Caco-2 (cell line): ENCODE results near the gene RBMX2. TPM values are rescaled to one million over a fixed set of nuclear protein-coding genes. Genes with fewer than 3 reads are reported as not detected.

Experiments used
- BruUV-seq: library from RNA; stranded (reverse); fragments of 400-500 nt; replicated peaks from 2 replicates; lab custom pipeline; 2021; lab: Mats Ljungman, UMichigan
- CTCF ChIA-PET: fragments of 300-600 bp; sonication (Branson Sonifier 250); formaldehyde crosslinking; loops from one replicate; lab custom pipeline; 2022; ENCODE audit warnings: antibody characterized with exemption; lab: Charles Lee
- POLR2A ChIA-PET: fragments of 300-600 bp; sonication (Branson Sonifier 250); formaldehyde crosslinking; loops from one replicate; lab custom pipeline; 2022; ENCODE audit warnings: antibody characterized with exemption; lab: Charles Lee
- DNase-seq, 2 experiments: peaks; one replicate each; pipeline versions ENCODE4 v3.0.0 to v3.0.0-alpha.2; 2020 to 2022
- H3K27me3 ChIP-seq: replicated peaks from 2 replicates; pipeline ENCODE4 v1.6.0; 2011; ENCODE audit warnings: low read length; ENCODE audit not compliant: control insufficient read depth, insufficient read depth
- H3K36me3 ChIP-seq: 2 replicates; pipeline ENCODE4 v1.5.1; 2011; ENCODE audit warnings: low read length; ENCODE audit not compliant: control insufficient read depth, insufficient read depth
- H3K4me1 ChIP-seq: fragments of 250-450 bp; sonication (Bioruptor Pico); 2 replicates; pipeline ENCODE4 v1.5.1; 2020; ENCODE audit warnings: mild to moderate bottlenecking
- H3K4me3 ChIP-seq: 2 replicates; pipeline ENCODE4 v1.5.1; 2011; ENCODE audit warnings: low read depth, mild to moderate bottlenecking, control low read depth, low read length
- H3K9me3 ChIP-seq: fragments of 250-450 bp; sonication (Bioruptor Pico); 2 replicates; pipeline ENCODE4 v1.5.1; 2020; ENCODE audit warnings: mild to moderate bottlenecking, moderate library complexity
- H3K27ac Mint-ChIP-seq: one replicate; pipeline ENCODE4 v1.8.0; 2022; ENCODE audit warnings: mixed read lengths; ENCODE audit not compliant: unreplicated experiment
- H3K27me3 Mint-ChIP-seq: one replicate; pipeline ENCODE4 v1.8.0; 2022; ENCODE audit warnings: mixed read lengths; ENCODE audit not compliant: insufficient read depth, unreplicated experiment
- H3K36me3 Mint-ChIP-seq: one replicate; pipeline ENCODE4 v1.8.0; 2022; ENCODE audit warnings: mild to moderate bottlenecking, mixed read lengths; ENCODE audit not compliant: insufficient read depth, unreplicated experiment
- H3K4me1 Mint-ChIP-seq: one replicate; pipeline ENCODE4 v1.8.0; 2022; ENCODE audit warnings: low read depth, mixed read lengths; ENCODE audit not compliant: unreplicated experiment
- H3K4me3 Mint-ChIP-seq: one replicate; pipeline ENCODE4 v1.8.0; 2022; ENCODE audit warnings: mild to moderate bottlenecking, moderate library complexity, mixed read lengths; ENCODE audit not compliant: unreplicated experiment
- H3K9me3 Mint-ChIP-seq: one replicate; pipeline ENCODE4 v1.8.0; 2022; ENCODE audit warnings: mixed read lengths; ENCODE audit not compliant: unreplicated experiment
- CTCF ChIP-seq, 2 experiments: fragments of 200-600 bp in 1 of 2; IDR thresholded peaks; 1 replicate in 1 of 2; 2 replicates in 1 of 2; pipeline versions ENCODE4 v1.5.1 to v1.8.0; 2011 to 2022; ENCODE audit warnings: antibody characterized with exemption in 1 of 2, control low read depth in 1 of 2, inconsistent platforms in 1 of 2, low read depth in 1 of 2, low read length in 1 of 2, mild to moderate bottlenecking in 1 of 2, moderate library complexity in 1 of 2; ENCODE audit not compliant: insufficient read depth in 1 of 2, severe bottlenecking in 1 of 2, unreplicated experiment in 1 of 2
- intact Hi-C: fragments of 100-400 bp; cut with micrococcal nuclease; formaldehyde crosslinking; loops from one replicate; pipeline ENCODE4 v1.10.0; 2022; ENCODE audit not compliant: unreplicated experiment
- total RNA-seq: library from RNA; stranded (reverse); gene quantifications from 2 replicates; pipeline ENCODE4 v1.2.3, GENCODE V29; 2022

The RBMX2 gene
- total RNA-seq, 1 experiment from 2014 or later = 22.6 TPM

- H3K27me3 ChIP-seq = no peaks in the 10 kb centered on the region
- no peaks in the 10 kb centered on the region for H3K36me3 ChIP-seq
- no peak for TF ChIP-seq CTCF (IDR thresholded peaks at IDR 0.05; ENCODE audit: insufficient read depth in 1 of 2, low read depth in 1 of 2, low read length in 1 of 2, severe bottlenecking in 1 of 2, unreplicated experiment in 1 of 2)
- H3K9me3 ChIP-seq = no peaks in the 10 kb centered on the region
- no TSS peak for BruUV-seq
- POLR2A ChIA-PET = no interaction called here
- Mint-ChIP-seq H3K27ac (no peak overlapping the region), H3K27me3 (no peaks in the 10 kb centered on the region), H3K4me1 (no peaks in the 10 kb centered on the region), H3K4me3 (no peak overlapping the region), H3K36me3 (peaks cover 14% of the 10 kb centered on the region), H3K9me3 (no peaks in the 10 kb centered on the region)
- no peaks in the 10 kb centered on the region for H3K4me1 ChIP-seq
- CTCF ChIA-PET = no interaction called here
- intact Hi-C loops = no loop called here
- no peak overlapping the region for H3K4me3 ChIP-seq
- no peak for DNase-seq
Measured at GRCh38 chrX:130413415-130413814, 11.6 kb downstream of the RBMX2 start.

GRCh38 chrX:130414800-130415199 is 13.0 kb downstream of the RBMX2 start:
- H3K4me3 Mint-ChIP-seq = no peak overlapping the region
- H3K27me3 Mint-ChIP-seq = no peaks in the 10 kb centered on the region
- H3K9me3 Mint-ChIP-seq = no peaks in the 10 kb centered on the region
- DNase-seq = no peak
- Histone ChIP-seq H3K4me1 (no peaks in the 10 kb centered on the region), H3K9me3 (no peaks in the 10 kb centered on the region), H3K36me3 (no peaks in the 10 kb centered on the region), H3K4me3 (no peak overlapping the region), H3K27me3 (no peaks in the 10 kb centered on the region)
- no peaks in the 10 kb centered on the region for H3K4me1 Mint-ChIP-seq
- peaks cover 7% of the 10 kb centered on the region for H3K36me3 Mint-ChIP-seq
- no peak for TF ChIP-seq CTCF (IDR thresholded peaks at IDR 0.05; ENCODE audit: insufficient read depth in 1 of 2, low read depth in 1 of 2, low read length in 1 of 2, severe bottlenecking in 1 of 2, unreplicated experiment in 1 of 2)
- BruUV-seq = no TSS peak
- H3K27ac Mint-ChIP-seq = no peak overlapping the region
- POLR2A ChIA-PET = no interaction called here
- intact Hi-C loops = no loop called here
- CTCF ChIA-PET = no interaction called here

- H3K27me3 Mint-ChIP-seq = no peaks in the 10 kb centered on the region
- peaks cover 7% of the 10 kb centered on the region for H3K36me3 Mint-ChIP-seq
- Histone ChIP-seq H3K36me3 (no peaks in the 10 kb centered on the region), H3K27me3 (no peaks in the 10 kb centered on the region), H3K9me3 (no peaks in the 10 kb centered on the region), H3K4me1 (no peaks in the 10 kb centered on the region), H3K4me3 (no peak overlapping the region)
- BruUV-seq = no TSS peak
- no peak overlapping the region for H3K27ac Mint-ChIP-seq
- no peaks in the 10 kb centered on the region for H3K9me3 Mint-ChIP-seq
- no peaks in the 10 kb centered on the region for H3K4me1 Mint-ChIP-seq
- H3K4me3 Mint-ChIP-seq = no peak overlapping the region
- CTCF ChIA-PET = no interaction called here
- TF ChIP-seq CTCF (IDR thresholded peaks at IDR 0.05; ENCODE audit: insufficient read depth in 1 of 2, low read depth in 1 of 2, low read length in 1 of 2, severe bottlenecking in 1 of 2, unreplicated experiment in 1 of 2) = no peak
- intact Hi-C loops = no loop called here
- DNase-seq = no peak
- POLR2A ChIA-PET = no interaction called here
Measured at GRCh38 chrX:130415201-130415600, 13.4 kb downstream of the RBMX2 start.
